ENCODE measurements around the gene PEMT.

- TF ChIP-seq CTCF (conservative IDR thresholded peaks at IDR 0.05 in 1 of 2, IDR thresholded peaks at IDR 0.05 in 1 of 2; ENCODE audit: low read depth in 1 of 2, low read length in 2 of 2) (no peak), EZH2 (IDR thresholded peaks at IDR 0.05; ENCODE audit: low read length, missing control alignments) (no peak)
Measured at GRCh38 chr17:17463821-17464220, 127.7 kb downstream of the PEMT start.

All from fibroblast of lung (primary cell).